Endodermal cell (in vitro differentiated cells): ENCODE data around the gene FOXD1. TPM values are rescaled to one million over a fixed set of nuclear protein-coding genes. Genes with fewer than 3 reads are reported as not detected.

Experiments
- total RNA-seq, 2 donors: library from RNA; stranded (reverse); fragmentation: NEBNext Ultra II Directional in 1 of 2; extraction: Animal tissue kit (Norgen Biotek cat#: 25700) in 1 of 2; gene quantifications; 2 replicates in 1 of 2; 3 replicates in 1 of 2; pipeline ENCODE4 v1.2.1, GENCODE V29; 2021

Gene FOXD1
- total RNA-seq, 2 donors from 2014 or later = 0.29 to 0.59 TPM

Other genes starting within 250 kb of the FOXD1 start
- gene BTF3, start 49.7 kb upstream of the FOXD1 start, total RNA-seq = 100 to 1,000 TPM; 671 to 739 TPM
- 10 to 100 TPM; 14.2 to 20.5 TPM for gene ANKRA2, start 116.9 kb upstream of the FOXD1 start, total RNA-seq
- gene UTP15, start 117.0 kb upstream of the FOXD1 start, total RNA-seq = 10 to 100 TPM; 24.7 to 28.3 TPM
- 1 to 10 TPM in 1 of 2 donors, under 1 TPM in 1; 0.92 to 1.2 TPM for gene ARHGEF28, start 177.4 kb upstream of the FOXD1 start, total RNA-seq